ENCODE measurements around the gene RPS6KC1. TPM values are rescaled to one million over a fixed set of nuclear protein-coding genes. Genes with fewer than 3 reads are reported as not detected.

Gene RPS6KC1
- total and polyA plus RNA-seq, 9 of the 15 experiments (the other 6 are each of a cell fraction or from before 2014, with no cell fraction given), result 4.3 to 34.6 (median 20.9) TPM

DNA sequence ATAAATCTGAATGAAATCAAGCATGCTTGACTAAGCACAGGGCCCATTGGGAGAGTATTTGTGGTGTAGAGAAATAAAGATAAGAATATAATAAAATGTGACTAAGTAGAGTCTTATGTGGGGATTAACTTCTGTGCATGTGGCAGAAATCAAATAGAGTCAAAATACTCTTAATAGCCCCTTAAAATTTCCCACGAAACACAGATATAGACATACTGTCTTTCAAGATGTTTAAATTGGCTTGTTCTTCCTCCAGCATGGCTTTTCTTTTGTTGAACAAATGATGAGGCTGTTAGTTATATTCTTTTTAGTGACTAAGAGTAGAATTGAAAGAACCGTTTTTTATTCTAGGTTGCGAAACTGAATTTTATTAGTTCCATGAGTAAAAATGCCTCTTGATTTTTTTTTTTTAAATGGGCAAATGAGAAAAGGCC lies 112.3 kb downstream of the RPS6KC1 start (continued):
- TF ChIP-seq ZNF165 (CRISPR knock-in tag; IDR thresholded peaks at IDR 0.05; ENCODE audit: borderline replicate concordance) (no peak), FOSL1 (tag; conservative IDR thresholded peaks at IDR 0.05) (no peak), MTA2 (IDR thresholded peaks at IDR 0.05; ENCODE audit: low read depth) (no peak), RFX5 (IDR thresholded peaks at IDR 0.05; ENCODE audit: low read depth, low read length) (no peak), NRF1 (conservative IDR thresholded peaks at IDR 0.05 in 1 of 2, IDR thresholded peaks at IDR 0.05 in 1 of 2) (no peak), PCBP1 (IDR thresholded peaks at IDR 0.05; ENCODE audit: low read depth, low read length, poor library complexity, severe bottlenecking) (no peak), SP1 (CRISPR knock-in tag; IDR thresholded peaks at IDR 0.05) (no peak), MYBL2 (IDR thresholded peaks at IDR 0.05; ENCODE audit: low read depth) (no peak), MYBL2 (CRISPR knock-in tag; IDR thresholded peaks at IDR 0.05; ENCODE audit: borderline replicate concordance) (no peak), XRCC3 (IDR thresholded peaks at IDR 0.05) (no peak)
- TF ChIP-seq, protein P1, sequence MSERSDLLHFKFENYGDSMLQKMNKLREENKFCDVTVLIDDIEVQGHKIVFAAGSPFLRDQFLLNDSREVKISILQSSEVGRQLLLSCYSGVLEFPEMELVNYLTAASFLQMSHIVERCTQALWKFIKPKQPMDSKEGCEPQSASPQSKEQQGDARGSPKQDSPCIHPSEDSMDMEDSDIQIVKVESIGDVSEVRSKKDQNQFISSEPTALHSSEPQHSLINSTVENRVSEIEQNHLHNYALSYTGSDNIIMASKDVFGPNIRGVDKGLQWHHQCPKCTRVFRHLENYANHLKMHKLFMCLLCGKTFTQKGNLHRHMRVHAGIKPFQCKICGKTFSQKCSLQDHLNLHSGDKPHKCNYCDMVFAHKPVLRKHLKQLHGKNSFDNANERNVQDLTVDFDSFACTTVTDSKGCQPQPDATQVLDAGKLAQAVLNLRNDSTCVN (CRISPR knock-in tag; IDR thresholded peaks at IDR 0.05), result no peak
- TF ChIP-seq, protein P2, sequence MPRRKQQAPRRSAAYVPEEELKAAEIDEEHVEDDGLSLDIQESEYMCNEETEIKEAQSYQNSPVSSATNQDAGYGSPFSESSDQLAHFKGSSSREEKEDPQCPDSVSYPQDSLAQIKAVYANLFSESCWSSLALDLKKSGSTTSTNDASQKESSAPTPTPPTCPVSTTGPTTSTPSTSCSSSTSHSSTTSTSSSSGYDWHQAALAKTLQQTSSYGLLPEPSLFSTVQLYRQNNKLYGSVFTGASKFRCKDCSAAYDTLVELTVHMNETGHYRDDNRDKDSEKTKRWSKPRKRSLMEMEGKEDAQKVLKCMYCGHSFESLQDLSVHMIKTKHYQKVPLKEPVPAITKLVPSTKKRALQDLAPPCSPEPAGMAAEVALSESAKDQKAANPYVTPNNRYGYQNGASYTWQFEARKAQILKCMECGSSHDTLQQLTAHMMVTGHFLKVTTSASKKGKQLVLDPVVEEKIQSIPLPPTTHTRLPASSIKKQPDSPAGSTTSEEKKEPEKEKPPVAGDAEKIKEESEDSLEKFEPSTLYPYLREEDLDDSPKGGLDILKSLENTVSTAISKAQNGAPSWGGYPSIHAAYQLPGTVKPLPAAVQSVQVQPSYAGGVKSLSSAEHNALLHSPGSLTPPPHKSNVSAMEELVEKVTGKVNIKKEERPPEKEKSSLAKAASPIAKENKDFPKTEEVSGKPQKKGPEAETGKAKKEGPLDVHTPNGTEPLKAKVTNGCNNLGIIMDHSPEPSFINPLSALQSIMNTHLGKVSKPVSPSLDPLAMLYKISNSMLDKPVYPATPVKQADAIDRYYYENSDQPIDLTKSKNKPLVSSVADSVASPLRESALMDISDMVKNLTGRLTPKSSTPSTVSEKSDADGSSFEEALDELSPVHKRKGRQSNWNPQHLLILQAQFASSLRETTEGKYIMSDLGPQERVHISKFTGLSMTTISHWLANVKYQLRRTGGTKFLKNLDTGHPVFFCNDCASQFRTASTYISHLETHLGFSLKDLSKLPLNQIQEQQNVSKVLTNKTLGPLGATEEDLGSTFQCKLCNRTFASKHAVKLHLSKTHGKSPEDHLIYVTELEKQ (CRISPR knock-in tag; IDR thresholded peaks at IDR 0.05), result no peak

All from K562 (cell line).